ENCODE data around the gene CYGB.

DNA sequence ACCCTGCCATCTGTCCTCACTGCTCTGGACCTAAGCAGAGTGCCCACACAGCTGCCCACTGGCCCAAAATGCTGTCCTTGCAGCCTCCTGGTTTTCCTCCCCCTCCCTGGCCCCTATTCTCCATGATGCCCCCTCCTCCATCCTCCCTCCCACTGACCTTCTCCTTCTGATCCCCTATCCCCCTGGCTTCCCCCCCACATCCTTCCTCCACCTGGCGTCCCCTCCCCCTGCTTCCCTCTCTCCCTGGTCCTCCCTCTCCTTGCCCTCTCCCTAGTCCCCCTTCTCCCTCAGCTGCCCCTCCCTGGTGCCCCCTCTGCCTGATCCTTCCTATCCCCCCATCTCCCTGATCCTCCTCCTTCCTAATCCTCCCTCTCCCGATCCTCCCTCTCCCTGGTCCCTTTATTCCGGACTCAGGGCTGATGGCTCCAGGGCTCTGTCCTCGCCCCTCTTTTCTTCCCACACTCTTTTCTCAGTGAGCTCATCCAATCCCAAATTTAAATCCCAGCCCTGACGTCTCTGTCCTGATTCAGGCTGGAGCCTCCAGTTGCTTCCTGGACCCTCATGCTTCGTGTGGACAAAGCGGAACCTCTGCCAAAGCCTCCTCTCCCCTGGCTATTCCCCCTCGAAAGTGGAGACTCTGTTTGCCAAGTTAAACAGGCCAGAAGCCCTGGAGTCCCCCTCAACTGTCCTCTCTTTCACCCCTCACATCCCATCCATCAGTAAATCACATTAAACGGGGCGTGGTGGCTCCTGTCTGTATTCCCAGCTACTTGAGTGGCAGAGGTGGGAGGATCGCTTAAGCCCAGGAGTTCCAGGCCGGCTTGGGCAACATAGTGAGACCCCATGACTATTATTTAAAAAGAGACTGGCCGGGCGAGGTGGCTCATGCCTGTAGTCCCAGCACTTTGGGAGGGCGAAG is 18.2 kb downstream of the CYGB start:
- TF ChIP-seq NR2F2 (IDR thresholded peaks at IDR 0.05) (no peak), SP1 (IDR thresholded peaks at IDR 0.05) (no peak), GABPA (IDR thresholded peaks at IDR 0.05 in 1 of 2, conservative IDR thresholded peaks at IDR 0.05 in 1 of 2) (no peak), TAF1 (conservative IDR thresholded peaks at IDR 0.05) (no peak), HNF4A (conservative IDR thresholded peaks at IDR 0.05) (no peak), JUND (IDR thresholded peaks at IDR 0.05) (no peak), HNF4G (IDR thresholded peaks at IDR 0.05) (no peak), RXRA (IDR thresholded peaks at IDR 0.05) (no peak), YY1 (IDR thresholded peaks at IDR 0.05) (no peak)
- TF ChIP-seq, protein P1, sequence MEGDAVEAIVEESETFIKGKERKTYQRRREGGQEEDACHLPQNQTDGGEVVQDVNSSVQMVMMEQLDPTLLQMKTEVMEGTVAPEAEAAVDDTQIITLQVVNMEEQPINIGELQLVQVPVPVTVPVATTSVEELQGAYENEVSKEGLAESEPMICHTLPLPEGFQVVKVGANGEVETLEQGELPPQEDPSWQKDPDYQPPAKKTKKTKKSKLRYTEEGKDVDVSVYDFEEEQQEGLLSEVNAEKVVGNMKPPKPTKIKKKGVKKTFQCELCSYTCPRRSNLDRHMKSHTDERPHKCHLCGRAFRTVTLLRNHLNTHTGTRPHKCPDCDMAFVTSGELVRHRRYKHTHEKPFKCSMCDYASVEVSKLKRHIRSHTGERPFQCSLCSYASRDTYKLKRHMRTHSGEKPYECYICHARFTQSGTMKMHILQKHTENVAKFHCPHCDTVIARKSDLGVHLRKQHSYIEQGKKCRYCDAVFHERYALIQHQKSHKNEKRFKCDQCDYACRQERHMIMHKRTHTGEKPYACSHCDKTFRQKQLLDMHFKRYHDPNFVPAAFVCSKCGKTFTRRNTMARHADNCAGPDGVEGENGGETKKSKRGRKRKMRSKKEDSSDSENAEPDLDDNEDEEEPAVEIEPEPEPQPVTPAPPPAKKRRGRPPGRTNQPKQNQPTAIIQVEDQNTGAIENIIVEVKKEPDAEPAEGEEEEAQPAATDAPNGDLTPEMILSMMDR (IDR thresholded peaks at IDR 0.05; ENCODE audit: low read depth, low read length, missing input control): no peak
- TF ChIP-seq, protein P2, sequence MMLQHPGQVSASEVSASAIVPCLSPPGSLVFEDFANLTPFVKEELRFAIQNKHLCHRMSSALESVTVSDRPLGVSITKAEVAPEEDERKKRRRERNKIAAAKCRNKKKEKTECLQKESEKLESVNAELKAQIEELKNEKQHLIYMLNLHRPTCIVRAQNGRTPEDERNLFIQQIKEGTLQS (IDR thresholded peaks at IDR 0.05): no peak
- TF ChIP-seq, protein P3, sequence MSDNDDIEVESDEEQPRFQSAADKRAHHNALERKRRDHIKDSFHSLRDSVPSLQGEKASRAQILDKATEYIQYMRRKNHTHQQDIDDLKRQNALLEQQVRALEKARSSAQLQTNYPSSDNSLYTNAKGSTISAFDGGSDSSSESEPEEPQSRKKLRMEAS (IDR thresholded peaks at IDR 0.05): no peak
- TF ChIP-seq, protein P4, sequence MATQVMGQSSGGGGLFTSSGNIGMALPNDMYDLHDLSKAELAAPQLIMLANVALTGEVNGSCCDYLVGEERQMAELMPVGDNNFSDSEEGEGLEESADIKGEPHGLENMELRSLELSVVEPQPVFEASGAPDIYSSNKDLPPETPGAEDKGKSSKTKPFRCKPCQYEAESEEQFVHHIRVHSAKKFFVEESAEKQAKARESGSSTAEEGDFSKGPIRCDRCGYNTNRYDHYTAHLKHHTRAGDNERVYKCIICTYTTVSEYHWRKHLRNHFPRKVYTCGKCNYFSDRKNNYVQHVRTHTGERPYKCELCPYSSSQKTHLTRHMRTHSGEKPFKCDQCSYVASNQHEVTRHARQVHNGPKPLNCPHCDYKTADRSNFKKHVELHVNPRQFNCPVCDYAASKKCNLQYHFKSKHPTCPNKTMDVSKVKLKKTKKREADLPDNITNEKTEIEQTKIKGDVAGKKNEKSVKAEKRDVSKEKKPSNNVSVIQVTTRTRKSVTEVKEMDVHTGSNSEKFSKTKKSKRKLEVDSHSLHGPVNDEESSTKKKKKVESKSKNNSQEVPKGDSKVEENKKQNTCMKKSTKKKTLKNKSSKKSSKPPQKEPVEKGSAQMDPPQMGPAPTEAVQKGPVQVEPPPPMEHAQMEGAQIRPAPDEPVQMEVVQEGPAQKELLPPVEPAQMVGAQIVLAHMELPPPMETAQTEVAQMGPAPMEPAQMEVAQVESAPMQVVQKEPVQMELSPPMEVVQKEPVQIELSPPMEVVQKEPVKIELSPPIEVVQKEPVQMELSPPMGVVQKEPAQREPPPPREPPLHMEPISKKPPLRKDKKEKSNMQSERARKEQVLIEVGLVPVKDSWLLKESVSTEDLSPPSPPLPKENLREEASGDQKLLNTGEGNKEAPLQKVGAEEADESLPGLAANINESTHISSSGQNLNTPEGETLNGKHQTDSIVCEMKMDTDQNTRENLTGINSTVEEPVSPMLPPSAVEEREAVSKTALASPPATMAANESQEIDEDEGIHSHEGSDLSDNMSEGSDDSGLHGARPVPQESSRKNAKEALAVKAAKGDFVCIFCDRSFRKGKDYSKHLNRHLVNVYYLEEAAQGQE (IDR thresholded peaks at IDR 0.05): no peak
